ENCODE results near the gene HSPA8.
"Not testable (repeated sequence)": the region's sequence is repeated elsewhere in the genome, so short reads cannot be mapped to it uniquely, and the experiment has no call there.

Gene HSPA8

GRCh38 chr11:123069908-123070821, 8.2 kb upstream of the HSPA8 start:
- DNase-seq = no peak

- no peak for DNase-seq
Observed at GRCh38 chr11:123065621-123066020, 3.7 kb upstream of the HSPA8 start.

- DNase-seq = no peak
Observed at GRCh38 chr11:123063826-123064657, 2.1 kb upstream of the HSPA8 start.

- DNase-seq = no peak
Observed at GRCh38 chr11:123062892-123063825, 1.2 kb upstream of the HSPA8 start.

GRCh38 chr11:123062158-123062891, 389 bp upstream of the HSPA8 start:
- DNase-seq = peak; percentile 95

- no peak for DNase-seq
Observed at GRCh38 chr11:123060277-123061000, 1.5 kb downstream of the HSPA8 start.

GRCh38 chr11:123059041-123059920, 2.7 kb downstream of the HSPA8 start:
- DNase-seq = not testable (repeated sequence)

- no peak for DNase-seq
Observed at GRCh38 chr11:123057661-123058305, 4.2 kb downstream of the HSPA8 start.

GRCh38 chr11:123056835-123057491, 5.0 kb downstream of the HSPA8 start:
- DNase-seq = no peak

- DNase-seq = no peak
Observed at GRCh38 chr11:123055191-123055901, 6.6 kb downstream of the HSPA8 start.

- no peak for DNase-seq
Observed at GRCh38 chr11:123054301-123055065, 7.5 kb downstream of the HSPA8 start.

- no peak for DNase-seq
Observed at GRCh38 chr11:123052901-123053721, 8.8 kb downstream of the HSPA8 start.

- DNase-seq = no peak
Observed at GRCh38 chr11:123051634-123052033, 10.3 kb downstream of the HSPA8 start.

GRCh38 chr11:123051146-123051545, 10.8 kb downstream of the HSPA8 start:
- DNase-seq = no peak

- no peak for DNase-seq
Observed at GRCh38 chr11:123047947-123048293, 14.0 kb downstream of the HSPA8 start.

GRCh38 chr11:123047266-123047946, 14.5 kb downstream of the HSPA8 start:
- DNase-seq = no peak
